Endometrium (tissue), 2 donors: ENCODE results near the gene DLEC1.

Experiments used
- FAIRE-seq: peaks from 2 replicates; lab custom pipeline; 2012; peaks lifted over from hg19 to GRCh38; lab: Jason Lieb, UNC
- donor health status: control.
- donor health status: control.

The DLEC1 gene

GRCh38 chr3:38137615-38138348 lies 98.8 kb downstream of the DLEC1 start:
- FAIRE-seq, result no peak

DNA sequence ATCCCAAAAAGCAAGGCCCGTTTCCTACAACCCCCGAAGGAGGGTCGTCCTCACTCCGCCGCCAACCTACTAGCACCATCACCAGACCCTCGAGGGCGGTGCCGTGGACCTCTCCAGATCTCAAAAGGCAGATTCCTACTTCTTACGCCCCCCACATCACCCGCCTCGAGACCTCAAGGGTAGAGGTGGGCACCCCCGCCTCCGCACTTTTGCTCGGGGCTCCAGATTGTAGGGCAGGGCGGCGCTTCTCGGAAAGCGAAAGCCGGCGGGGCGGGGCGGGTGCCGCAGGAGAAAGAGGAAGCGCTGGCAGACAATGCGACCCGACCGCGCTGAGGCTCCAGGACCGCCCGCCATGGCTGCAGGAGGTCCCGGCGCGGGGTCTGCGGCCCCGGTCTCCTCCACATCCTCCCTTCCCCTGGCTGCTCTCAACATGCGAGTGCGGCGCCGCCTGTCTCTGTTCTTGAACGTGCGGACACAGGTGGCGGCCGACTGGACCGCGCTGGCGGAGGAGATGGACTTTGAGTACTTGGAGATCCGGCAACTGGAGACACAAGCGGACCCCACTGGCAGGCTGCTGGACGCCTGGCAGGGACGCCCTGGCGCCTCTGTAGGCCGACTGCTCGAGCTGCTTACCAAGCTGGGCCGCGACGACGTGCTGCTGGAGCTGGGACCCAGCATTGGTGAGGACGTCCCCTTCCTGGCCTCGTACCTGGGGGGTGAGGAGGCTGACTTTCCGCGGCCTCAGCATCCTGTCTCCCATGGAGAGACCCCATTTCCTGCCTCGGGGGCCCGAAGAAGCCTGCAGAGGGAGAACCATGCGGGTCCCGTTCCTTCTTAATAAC lies 99.6 kb downstream of the DLEC1 start, which contains the start of gene MYD88:
Gene MYD88 (plus strand): TSS at position 313 of the 842 bp plus-strand sequence. CDS start 40 bp downstream, at position 353.
- FAIRE-seq, result no peak

GRCh38 chr3:38139191-38139590 lies 100.2 kb downstream of the DLEC1 start:
- FAIRE-seq, result no peak

- no peak for FAIRE-seq
Observed at GRCh38 chr3:38139652-38140051, 100.6 kb downstream of the DLEC1 start.

DNA sequence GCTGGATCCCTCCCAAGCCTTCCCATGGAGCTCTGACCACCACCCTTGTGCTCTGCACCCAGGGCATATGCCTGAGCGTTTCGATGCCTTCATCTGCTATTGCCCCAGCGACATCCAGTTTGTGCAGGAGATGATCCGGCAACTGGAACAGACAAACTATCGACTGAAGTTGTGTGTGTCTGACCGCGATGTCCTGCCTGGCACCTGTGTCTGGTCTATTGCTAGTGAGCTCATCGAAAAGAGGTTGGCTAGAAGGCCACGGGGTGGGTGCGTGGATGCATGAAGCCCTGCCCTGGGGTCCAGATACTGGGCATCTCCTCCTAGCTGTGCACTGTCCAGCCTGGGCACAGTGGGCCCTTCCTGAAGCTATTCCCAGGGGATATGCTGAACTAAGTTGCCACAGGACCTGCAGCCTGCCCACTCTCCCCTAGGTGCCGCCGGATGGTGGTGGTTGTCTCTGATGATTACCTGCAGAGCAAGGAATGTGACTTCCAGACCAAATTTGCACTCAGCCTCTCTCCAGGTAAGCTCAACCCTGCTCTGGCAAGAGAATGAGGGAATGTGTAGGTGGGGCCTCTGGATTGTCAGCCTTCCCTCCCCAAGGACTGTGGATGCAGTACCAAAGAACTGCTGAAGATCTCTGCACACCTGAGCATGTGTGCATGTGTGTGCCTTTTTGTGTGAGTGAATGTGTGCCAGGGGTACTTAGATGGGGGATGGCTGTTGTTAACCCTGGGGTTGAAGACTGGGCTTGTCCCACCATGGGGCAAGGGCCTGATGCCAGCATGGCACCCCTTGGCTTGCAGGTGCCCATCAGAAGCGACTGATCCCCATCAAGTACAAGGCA lies 101.5 kb downstream of the DLEC1 start:
- no peak for FAIRE-seq

DNA sequence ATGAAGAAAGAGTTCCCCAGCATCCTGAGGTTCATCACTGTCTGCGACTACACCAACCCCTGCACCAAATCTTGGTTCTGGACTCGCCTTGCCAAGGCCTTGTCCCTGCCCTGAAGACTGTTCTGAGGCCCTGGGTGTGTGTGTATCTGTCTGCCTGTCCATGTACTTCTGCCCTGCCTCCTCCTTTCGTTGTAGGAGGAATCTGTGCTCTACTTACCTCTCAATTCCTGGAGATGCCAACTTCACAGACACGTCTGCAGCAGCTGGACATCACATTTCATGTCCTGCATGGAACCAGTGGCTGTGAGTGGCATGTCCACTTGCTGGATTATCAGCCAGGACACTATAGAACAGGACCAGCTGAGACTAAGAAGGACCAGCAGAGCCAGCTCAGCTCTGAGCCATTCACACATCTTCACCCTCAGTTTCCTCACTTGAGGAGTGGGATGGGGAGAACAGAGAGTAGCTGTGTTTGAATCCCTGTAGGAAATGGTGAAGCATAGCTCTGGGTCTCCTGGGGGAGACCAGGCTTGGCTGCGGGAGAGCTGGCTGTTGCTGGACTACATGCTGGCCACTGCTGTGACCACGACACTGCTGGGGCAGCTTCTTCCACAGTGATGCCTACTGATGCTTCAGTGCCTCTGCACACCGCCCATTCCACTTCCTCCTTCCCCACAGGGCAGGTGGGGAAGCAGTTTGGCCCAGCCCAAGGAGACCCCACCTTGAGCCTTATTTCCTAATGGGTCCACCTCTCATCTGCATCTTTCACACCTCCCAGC lies 102.4 kb downstream of the DLEC1 start:
- FAIRE-seq, result no peak

- no peak for FAIRE-seq
Observed at GRCh38 chr3:38141952-38142273, 102.9 kb downstream of the DLEC1 start.

DNA sequence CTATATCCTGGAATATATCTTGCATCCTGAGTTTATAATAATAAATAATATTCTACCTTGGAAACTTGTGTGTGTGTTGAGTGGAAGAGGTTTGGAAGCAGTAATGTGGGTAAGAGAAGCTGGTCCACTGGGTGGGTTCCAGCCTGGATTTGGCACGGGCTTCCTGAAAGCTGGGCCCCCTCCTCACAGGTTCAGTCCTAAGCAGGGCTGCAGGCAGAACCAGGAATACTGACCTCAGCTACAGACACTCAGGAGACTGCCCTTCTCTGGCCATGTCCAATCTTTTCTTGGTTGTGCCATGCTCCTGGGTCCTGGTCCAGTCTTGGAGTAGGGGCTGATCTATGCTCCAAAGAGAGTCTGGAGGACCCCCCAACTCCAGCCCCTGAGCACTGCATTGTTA lies 104.0 kb downstream of the DLEC1 start:
- no peak for FAIRE-seq

GRCh38 chr3:38143511-38143910 lies 104.5 kb downstream of the DLEC1 start:
- FAIRE-seq, result no peak

- no peak for FAIRE-seq
Observed at GRCh38 chr3:38146504-38146903, 107.5 kb downstream of the DLEC1 start.

DNA sequence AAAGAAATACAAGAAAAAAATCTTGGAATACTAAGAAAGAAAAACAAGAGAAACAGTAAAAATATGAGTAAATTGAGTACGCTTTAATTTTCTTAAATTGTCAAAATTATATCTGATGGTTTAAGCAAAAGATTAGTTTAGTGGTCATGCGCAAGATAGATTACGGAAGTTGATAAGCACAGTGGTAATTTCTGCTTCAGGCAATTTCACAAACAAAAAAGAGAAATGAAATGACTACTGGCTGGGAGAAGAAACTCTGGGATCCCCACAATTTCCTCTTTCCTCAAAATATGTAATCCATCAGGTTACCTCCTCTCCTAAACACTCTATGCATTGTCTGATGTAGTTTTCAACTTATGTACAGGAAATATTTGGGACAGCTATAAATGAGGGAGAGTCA lies 108.4 kb downstream of the DLEC1 start:
- FAIRE-seq, result no peak

GRCh38 chr3:38148311-38148882 lies 109.4 kb downstream of the DLEC1 start:
- no peak for FAIRE-seq

- FAIRE-seq, result no peak
Observed at GRCh38 chr3:38149708-38150107, 110.7 kb downstream of the DLEC1 start.

GRCh38 chr3:38150780-38151528 lies 111.9 kb downstream of the DLEC1 start:
- FAIRE-seq, result no peak

DNA sequence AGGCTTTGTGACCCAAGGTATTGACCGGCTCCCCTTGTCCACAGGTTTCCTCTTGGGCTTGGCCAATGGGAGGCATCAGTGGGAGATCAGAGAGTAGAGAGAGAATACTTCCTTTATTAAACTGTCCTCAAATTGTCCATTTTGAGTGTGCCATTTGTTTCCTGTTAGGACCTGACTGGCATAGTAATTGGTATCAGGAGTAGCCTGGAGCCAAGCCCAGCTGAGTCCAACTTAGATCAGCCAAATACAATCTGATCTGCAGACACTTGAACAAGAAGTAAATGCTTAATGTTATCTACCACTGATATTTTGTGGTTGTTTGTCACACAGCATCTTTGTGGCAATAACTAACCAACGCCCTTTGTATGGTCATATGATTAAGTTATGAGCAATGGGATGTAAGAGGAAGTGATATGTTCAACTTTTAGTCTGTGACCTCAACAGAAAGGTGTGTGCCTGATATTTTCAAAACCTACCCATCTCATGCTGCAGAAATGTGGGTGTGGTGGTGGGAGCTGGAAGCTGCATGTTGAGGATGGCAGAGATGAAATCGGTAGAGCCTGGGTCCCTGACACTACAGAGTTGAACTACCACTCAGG lies 112.8 kb downstream of the DLEC1 start:
- no peak for FAIRE-seq

GRCh38 chr3:38152609-38153008 lies 113.6 kb downstream of the DLEC1 start:
- FAIRE-seq, result no peak

DNA sequence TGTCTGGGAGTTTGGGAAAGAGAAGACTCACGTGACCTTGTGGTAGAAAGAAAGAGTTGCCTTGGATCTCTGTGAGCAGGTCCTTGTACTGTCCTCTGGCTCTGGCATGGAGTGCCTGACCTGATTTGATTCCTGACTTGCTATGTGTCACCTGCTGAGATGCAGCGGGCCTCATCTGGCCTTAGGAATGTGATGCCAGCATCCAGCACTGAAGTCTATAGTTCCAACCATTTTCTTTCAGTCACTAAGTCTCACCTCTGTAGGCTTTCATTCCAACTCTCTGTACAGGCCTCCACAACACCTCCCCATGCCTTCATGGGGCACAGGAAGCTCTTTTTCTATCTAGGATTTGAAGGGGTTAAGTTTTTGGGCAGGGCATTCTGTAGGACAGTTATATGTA lies 114.2 kb downstream of the DLEC1 start:
- FAIRE-seq, result no peak

DNA sequence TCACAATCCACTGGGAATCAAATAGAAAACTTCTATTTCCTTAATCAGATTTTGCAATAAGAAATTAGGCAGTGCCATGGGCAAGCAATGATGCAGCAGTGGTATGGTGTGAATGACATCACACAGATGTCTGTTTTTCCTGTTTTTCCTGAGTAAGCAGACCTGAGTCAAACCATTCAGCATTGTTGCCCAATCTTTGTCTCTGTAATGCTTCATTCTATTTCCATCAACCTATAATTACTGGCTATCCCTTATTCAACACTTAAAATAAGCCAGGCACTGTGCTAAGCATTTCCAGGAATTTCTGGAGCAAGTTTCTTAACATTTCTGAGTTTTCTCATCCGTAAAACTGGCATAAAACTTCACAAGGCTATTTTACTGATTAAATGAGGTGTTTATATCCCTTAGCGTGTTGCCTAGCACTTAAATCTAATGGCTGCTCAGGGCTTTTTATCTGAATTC lies 115.1 kb downstream of the DLEC1 start:
- FAIRE-seq, result no peak

- FAIRE-seq, result no peak
Observed at GRCh38 chr3:38154625-38155255, 115.7 kb downstream of the DLEC1 start.

DNA sequence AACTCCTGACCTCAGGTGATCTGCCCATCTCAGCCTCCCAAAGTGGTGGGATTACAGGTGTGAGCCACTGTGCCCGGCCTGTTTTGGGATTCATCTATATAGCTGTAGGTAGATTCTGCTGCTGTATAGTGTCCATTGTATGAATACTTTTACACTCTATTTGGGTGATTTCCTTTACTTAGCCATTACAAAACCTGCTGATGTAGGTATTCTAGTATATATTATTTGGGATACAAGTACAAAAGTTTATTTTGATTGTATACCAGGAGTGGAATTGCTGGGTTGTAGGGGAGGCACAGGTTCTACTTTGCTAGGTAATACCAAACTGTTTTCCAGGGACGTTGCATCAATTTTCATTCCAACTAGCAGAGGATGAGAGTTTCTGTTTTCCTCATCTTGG lies 116.8 kb downstream of the DLEC1 start:
- FAIRE-seq, result no peak
